GM23338 (cell line): ENCODE measurements around the gene CCDC183. TPM values are rescaled to one million over a fixed set of nuclear protein-coding genes. Genes with fewer than 3 reads are reported as not detected.

ENCODE experiments used
- CREB1 ChIP-seq: fragments of 250-450 bp; sonication (Bioruptor Pico); IDR thresholded peaks from 2 replicates; pipeline ENCODE4 v1.5.0; 2020; ENCODE audit warnings: low read depth, mild to moderate bottlenecking, moderate library complexity
- EZH2 ChIP-seq: fragments of 200-600 bp; sonication (generic); IDR thresholded peaks from one replicate; pipeline ENCODE4 v1.8.0; 2017; ENCODE audit warnings: antibody characterized with exemption, mild to moderate bottlenecking, low read depth; ENCODE audit not compliant: unreplicated experiment
- JUNB ChIP-seq: IDR thresholded peaks from one replicate; pipeline ENCODE4 v1.6.1; 2016; ENCODE audit warnings: antibody characterized with exemption; ENCODE audit not compliant: unreplicated experiment
- POLR2AphosphoS5 ChIP-seq: IDR thresholded peaks from 2 replicates; pipeline ENCODE4 v1.6.1; 2016; ENCODE audit warnings: antibody characterized with exemption, low read depth
- ZNF114 ChIP-seq: fragments of 250-450 bp; sonication (Bioruptor Pico); IDR thresholded peaks from 2 replicates; pipeline ENCODE4 v1.5.0; 2020; ENCODE audit warnings: mild to moderate bottlenecking, moderate library complexity
- polyA plus RNA-seq: library from polyadenylated mRNA; unstranded; fragments of >200 nt; fragmentation: Nextera tagmentation; extraction: Ambion mirVana; gene quantifications from 2 replicates; pipeline ENCODE4 v1.2.1, GENCODE V29; 2016
- total RNA-seq: library from RNA; depleted of rRNA; stranded (reverse); fragments of >200 nt; shearing (Covaris generic); gene quantifications from 2 replicates; pipeline ENCODE4 v1.2.3, GENCODE V29; 2014
- TF ChIP-seq, protein P1 (sequence below): fragments of 250-450 bp; sonication (Bioruptor Pico); IDR thresholded peaks from 2 replicates; pipeline ENCODE4 v1.5.0; 2020; ENCODE audit warnings: mild to moderate bottlenecking, moderate library complexity
- TF ChIP-seq, protein P2 (sequence below): IDR thresholded peaks from one replicate; pipeline ENCODE4 v1.6.1; 2018; ENCODE audit warnings: antibody characterized with exemption; ENCODE audit not compliant: unreplicated experiment
- TF ChIP-seq, protein P3 (sequence below): IDR thresholded peaks from 2 replicates; pipeline ENCODE4 v1.6.1; 2016; ENCODE audit warnings: antibody characterized with exemption
- TF ChIP-seq, protein P4 (sequence below), 2 experiments: fragments of 200-600 bp in 1 of 2; sonication (generic) in 1 of 2; conservative IDR thresholded peaks; 2 replicates each; pipeline versions ENCODE4 v1.5.1 to v1.6.1; 2016 to 2017; ENCODE audit warnings: antibody characterized with exemption in 2 of 2, low read depth in 2 of 2, mild to moderate bottlenecking in 2 of 2, moderate library complexity in 1 of 2

Gene CCDC183
- total and polyA plus RNA-seq, 2 experiments from 2014 or later = 1.1 to 1.2 TPM

DNA sequence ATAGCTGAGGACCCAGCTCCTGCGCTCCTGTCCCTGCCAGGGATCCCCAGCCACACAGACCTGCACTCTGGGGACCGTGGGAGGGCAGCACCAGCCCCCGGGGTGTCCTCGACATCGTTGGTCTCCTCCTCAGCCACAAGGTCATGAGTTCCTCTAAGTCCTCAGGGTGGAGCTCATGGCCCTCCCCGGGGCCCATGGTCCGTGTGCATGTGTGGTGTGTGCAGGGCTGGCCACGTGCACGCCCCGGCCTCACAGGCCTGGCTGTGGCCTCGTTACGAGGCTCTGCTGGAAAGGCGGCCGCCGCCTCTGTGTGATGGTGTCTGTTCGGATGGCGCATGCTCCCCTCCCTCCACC lies 30.0 kb downstream of the CCDC183 start (continued):
- TF ChIP-seq, protein P1, sequence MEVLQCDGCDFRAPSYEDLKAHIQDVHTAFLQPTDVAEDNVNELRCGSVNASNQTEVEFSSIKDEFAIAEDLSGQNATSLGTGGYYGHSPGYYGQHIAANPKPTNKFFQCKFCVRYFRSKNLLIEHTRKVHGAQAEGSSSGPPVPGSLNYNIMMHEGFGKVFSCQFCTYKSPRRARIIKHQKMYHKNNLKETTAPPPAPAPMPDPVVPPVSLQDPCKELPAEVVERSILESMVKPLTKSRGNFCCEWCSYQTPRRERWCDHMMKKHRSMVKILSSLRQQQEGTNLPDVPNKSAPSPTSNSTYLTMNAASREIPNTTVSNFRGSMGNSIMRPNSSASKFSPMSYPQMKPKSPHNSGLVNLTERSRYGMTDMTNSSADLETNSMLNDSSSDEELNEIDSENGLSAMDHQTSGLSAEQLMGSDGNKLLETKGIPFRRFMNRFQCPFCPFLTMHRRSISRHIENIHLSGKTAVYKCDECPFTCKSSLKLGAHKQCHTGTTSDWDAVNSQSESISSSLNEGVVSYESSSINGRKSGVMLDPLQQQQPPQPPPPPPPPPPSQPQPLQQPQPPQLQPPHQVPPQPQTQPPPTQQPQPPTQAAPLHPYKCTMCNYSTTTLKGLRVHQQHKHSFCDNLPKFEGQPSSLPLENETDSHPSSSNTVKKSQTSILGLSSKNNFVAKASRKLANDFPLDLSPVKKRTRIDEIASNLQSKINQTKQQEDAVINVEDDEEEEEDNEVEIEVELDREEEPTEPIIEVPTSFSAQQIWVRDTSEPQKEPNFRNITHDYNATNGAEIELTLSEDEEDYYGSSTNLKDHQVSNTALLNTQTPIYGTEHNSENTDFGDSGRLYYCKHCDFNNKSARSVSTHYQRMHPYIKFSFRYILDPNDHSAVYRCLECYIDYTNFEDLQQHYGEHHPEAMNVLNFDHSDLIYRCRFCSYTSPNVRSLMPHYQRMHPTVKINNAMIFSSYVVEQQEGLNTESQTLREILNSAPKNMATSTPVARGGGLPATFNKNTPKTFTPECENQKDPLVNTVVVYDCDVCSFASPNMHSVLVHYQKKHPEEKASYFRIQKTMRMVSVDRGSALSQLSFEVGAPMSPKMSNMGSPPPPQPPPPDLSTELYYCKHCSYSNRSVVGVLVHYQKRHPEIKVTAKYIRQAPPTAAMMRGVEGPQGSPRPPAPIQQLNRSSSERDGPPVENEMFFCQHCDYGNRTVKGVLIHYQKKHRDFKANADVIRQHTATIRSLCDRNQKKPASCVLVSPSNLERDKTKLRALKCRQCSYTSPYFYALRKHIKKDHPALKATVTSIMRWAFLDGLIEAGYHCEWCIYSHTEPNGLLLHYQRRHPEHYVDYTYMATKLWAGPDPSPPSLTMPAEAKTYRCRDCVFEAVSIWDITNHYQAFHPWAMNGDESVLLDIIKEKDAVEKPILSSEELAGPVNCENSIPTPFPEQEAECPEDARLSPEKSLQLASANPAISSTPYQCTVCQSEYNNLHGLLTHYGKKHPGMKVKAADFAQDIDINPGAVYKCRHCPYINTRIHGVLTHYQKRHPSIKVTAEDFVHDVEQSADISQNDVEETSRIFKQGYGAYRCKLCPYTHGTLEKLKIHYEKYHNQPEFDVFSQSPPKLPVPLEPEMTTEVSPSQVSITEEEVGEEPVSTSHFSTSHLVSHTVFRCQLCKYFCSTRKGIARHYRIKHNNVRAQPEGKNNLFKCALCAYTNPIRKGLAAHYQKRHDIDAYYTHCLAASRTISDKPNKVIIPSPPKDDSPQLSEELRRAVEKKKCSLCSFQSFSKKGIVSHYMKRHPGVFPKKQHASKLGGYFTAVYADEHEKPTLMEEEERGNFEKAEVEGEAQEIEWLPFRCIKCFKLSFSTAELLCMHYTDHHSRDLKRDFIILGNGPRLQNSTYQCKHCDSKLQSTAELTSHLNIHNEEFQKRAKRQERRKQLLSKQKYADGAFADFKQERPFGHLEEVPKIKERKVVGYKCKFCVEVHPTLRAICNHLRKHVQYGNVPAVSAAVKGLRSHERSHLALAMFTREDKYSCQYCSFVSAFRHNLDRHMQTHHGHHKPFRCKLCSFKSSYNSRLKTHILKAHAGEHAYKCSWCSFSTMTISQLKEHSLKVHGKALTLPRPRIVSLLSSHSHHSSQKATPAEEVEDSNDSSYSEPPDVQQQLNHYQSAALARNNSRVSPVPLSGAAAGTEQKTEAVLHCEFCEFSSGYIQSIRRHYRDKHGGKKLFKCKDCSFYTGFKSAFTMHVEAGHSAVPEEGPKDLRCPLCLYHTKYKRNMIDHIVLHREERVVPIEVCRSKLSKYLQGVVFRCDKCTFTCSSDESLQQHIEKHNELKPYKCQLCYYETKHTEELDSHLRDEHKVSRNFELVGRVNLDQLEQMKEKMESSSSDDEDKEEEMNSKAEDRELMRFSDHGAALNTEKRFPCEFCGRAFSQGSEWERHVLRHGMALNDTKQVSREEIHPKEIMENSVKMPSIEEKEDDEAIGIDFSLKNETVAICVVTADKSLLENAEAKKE (CRISPR knock-in tag) = no peak
- TF ChIP-seq CREB1 (CRISPR knock-in tag) (no peak), ZNF114 (CRISPR knock-in tag) (no peak), EZH2 (no peak), POLR2AphosphoS5 (no peak), JUNB (no peak)
- TF ChIP-seq, protein P2, sequence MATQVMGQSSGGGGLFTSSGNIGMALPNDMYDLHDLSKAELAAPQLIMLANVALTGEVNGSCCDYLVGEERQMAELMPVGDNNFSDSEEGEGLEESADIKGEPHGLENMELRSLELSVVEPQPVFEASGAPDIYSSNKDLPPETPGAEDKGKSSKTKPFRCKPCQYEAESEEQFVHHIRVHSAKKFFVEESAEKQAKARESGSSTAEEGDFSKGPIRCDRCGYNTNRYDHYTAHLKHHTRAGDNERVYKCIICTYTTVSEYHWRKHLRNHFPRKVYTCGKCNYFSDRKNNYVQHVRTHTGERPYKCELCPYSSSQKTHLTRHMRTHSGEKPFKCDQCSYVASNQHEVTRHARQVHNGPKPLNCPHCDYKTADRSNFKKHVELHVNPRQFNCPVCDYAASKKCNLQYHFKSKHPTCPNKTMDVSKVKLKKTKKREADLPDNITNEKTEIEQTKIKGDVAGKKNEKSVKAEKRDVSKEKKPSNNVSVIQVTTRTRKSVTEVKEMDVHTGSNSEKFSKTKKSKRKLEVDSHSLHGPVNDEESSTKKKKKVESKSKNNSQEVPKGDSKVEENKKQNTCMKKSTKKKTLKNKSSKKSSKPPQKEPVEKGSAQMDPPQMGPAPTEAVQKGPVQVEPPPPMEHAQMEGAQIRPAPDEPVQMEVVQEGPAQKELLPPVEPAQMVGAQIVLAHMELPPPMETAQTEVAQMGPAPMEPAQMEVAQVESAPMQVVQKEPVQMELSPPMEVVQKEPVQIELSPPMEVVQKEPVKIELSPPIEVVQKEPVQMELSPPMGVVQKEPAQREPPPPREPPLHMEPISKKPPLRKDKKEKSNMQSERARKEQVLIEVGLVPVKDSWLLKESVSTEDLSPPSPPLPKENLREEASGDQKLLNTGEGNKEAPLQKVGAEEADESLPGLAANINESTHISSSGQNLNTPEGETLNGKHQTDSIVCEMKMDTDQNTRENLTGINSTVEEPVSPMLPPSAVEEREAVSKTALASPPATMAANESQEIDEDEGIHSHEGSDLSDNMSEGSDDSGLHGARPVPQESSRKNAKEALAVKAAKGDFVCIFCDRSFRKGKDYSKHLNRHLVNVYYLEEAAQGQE = no peak
- TF ChIP-seq, protein P3, sequence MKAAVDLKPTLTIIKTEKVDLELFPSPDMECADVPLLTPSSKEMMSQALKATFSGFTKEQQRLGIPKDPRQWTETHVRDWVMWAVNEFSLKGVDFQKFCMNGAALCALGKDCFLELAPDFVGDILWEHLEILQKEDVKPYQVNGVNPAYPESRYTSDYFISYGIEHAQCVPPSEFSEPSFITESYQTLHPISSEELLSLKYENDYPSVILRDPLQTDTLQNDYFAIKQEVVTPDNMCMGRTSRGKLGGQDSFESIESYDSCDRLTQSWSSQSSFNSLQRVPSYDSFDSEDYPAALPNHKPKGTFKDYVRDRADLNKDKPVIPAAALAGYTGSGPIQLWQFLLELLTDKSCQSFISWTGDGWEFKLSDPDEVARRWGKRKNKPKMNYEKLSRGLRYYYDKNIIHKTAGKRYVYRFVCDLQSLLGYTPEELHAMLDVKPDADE = no peak
- TF ChIP-seq, protein P4, sequence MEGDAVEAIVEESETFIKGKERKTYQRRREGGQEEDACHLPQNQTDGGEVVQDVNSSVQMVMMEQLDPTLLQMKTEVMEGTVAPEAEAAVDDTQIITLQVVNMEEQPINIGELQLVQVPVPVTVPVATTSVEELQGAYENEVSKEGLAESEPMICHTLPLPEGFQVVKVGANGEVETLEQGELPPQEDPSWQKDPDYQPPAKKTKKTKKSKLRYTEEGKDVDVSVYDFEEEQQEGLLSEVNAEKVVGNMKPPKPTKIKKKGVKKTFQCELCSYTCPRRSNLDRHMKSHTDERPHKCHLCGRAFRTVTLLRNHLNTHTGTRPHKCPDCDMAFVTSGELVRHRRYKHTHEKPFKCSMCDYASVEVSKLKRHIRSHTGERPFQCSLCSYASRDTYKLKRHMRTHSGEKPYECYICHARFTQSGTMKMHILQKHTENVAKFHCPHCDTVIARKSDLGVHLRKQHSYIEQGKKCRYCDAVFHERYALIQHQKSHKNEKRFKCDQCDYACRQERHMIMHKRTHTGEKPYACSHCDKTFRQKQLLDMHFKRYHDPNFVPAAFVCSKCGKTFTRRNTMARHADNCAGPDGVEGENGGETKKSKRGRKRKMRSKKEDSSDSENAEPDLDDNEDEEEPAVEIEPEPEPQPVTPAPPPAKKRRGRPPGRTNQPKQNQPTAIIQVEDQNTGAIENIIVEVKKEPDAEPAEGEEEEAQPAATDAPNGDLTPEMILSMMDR (conservative IDR thresholded peaks at IDR 0.05; ENCODE audit: low read depth in 2 of 2) = no peak
